Glomerular visceral epithelial cell (primary cell): Measurements from ENCODE around the gene LRRC46.
A peak's percentile ranks its signal among the peaks of the same experiment; 100 is the strongest.

Experiments used
- DNase-seq: peaks from one replicate; pipeline ENCODE4 v3.0.0-alpha.2; 2016; ENCODE audit errors: extremely low spot score

The LRRC46 gene, protein sequence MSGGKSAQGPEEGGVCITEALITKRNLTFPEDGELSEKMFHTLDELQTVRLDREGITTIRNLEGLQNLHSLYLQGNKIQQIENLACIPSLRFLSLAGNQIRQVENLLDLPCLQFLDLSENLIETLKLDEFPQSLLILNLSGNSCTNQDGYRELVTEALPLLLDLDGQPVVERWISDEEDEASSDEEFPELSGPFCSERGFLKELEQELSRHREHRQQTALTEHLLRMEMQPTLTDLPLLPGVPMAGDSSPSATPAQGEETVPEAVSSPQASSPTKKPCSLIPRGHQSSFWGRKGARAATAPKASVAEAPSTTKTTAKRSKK

DNA sequence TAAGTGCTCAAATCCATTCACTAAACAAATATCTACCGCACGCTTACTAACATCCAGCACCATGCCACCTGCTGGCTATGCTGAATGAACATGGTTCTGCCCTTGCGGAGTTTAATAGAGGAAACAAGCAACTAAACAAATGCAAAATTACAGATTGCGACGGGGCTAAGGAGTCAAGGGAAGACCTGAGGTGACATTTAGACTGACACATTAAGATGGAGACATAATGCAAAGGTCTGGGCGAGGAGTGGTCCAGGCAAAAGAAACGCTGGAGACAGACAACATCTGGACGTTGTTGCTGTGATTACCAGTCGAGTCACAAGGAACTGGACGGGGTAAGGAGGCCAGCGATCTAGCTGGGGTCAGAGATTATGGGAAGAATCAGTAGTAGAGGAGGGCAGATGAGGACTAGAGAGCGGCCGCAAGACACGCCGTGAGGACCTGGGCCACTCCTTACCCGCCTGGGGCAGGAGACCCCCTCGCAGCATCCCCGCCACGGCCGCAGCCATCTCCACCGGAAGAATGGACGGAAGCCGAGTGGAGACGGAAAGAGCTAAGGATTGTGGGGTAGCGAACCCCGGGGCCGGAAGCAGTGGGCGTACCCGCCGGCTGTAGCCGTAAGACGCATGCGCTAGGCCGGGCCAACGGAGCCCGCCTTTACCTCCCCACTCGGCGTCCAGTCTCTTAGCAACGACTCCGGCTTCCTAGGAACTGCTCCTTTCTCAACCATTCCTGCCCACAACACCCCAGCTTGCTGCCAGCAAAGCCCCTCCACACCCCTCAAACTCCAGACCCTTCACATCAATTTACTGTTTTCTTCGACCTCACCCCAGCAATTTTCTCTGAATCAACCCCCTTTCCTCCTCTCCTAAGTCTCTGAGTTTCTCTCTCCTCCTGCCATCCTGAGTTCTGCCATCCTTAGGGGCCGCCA, at the start of gene LRRC46, which contains the start of gene MRPL10:
Gene LRRC46, plus strand, starts transcription at position 668 of the 931 bp plus-strand sequence. CDS start 320 bp downstream, outside the sequence.
Gene MRPL10, minus strand, starts transcription at position 539 of the 931 bp plus-strand sequence. Its CDS starts 30 bp downstream, at position 509.
- peak; percentile 95 for DNase-seq

DNA sequence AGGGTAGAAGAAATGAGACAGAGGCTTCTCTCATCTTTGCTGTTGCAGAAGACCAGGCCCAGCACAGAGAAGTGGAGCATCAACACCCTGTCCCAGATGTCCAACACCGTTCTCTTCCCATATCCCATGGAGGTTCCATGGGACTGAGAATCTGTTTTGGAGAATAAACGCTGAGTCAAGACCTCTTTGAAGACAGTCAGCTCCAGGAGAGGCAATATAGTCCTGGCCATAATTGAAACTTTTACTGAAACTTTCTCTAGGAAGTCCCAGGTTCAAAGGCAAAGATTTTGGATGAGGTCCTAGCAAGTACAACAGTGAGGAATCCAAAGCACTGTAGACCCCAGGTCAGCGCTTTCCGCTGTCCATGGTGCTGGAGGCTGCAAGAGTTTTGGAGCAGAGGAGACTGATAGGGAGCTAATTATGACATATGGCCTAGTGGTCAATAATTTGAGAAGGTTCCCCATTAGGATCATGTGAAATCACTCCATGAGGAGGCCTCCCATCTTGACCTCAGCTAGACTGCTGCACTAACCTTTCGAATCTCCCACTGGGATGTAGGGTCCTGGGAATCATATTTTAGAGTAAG, 45.8 kb upstream of the LRRC46 start:
- peak; percentile 28 for DNase-seq

DNA sequence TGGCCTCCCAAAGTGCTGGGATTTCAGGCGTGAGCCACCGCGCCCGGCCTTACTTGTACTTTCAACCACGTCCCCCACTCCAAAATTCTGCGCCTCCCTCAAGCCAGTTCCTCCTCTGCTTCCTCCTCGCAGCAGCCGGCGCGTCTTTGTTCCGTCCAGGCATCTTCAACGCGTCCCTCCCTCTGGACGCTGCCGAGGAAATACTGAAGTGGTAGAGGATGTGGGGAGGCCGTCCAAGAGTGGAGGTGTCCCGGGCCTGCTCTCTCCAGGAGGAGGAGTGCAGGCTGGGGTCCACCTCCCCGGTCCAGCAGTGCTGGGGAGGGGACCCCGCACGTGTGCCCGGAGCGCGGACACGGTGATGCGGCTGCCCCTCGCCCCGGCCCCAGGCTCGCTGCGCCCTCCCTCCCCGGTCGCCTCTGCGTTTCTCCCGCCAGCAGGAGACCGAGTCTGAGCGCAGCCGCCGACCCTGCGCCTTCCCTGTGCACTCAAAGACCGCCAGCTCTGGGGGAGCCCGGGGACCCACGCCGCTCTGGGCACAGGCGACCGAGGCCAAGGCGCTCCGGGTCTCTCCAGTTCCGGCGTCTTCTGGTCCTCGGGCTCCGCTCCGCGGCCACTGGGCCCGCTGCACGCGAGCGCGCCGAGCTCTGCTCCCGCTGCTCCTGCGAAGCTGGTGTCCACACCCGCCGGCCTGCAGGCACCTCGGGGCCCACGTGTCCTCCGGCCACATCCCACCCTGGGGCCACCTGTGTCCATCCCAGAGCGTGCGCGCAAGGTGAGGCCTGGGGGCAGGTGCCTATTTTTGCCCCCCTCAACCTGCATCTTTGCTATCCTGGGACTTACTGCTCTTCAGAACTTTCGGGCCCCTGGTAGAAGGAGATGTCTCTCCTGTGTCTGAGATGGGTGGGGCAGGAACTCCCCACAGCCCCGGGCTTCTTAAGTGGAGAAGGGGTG, 41.6 kb upstream of the LRRC46 start:
- DNase-seq: peak; percentile 48

DNA sequence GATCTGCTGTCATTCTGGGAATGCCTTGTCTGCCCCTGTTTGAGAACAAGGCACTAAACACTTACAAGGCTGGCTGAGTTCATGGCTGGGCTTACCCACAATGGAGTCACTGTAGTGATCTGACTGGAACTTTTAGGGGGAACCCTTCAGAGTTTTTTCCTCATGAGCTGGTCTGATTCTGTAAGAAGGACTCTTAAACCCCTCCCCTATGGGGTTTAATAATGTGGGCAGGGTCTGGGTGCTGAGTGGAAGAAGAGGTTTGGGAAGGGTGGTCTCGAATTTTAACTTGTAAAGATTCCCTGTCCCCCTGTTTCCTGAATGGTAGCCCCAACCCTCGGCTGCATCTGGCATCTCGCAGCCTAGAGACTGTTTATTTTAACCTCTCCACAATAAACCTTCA, 40.4 kb upstream of the LRRC46 start:
- DNase-seq: no peak

DNA sequence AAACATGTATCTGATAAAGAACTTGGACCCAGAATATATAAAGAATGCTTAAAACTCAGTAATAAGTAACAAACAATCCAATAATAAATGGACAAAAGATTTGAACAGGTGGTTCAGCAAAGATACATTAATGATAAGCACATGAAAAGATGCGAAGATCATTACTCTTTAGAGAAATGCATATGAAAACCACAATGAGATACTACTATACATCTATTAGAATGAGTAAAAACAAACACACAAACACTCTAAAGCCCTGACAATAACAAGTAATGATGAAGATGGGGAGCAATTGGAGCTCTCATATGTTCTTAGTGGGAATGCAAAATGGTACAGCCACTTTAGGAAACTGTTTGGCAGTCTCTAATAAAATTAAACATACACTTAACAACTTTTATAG, 39.0 kb upstream of the LRRC46 start:
- DNase-seq: no peak

DNA sequence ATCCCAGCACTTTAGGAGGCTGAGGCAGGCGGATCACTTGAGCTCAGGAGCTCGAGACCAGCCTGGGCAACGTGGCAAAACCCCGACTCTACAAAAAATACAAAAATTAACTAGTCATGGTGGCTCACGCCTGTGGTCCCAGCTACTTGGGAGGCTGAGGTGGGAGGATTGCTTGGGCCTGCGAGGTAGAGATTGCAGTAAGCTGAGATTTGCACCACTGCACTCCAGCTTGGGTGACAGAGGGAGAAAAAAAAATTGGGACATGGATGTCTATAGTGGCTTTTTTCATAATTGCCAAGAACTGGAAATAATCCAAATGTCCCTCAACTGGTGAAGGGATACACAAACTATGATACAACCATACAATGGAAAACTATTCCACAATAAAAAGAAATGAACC, 38.5 kb upstream of the LRRC46 start:
- no peak for DNase-seq

DNA sequence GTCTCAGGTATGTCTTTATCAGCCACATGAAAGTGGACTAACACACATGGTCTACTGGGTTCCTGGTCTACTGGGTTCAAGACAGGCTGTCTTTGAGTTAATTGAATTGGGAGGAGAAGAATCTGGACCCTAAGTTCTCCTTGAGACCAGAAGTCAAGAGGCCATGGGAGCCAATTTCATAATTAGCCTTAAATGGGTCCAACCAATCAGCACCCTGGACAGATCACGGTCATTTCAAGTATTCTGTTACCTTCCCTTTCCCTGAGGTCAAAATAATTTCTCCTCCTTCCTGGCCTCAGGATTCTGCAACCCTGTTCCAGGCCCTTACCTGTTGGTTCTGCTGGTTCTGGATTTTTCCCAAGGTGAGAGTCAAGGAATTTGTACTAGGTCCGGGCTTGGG, 33.7 kb upstream of the LRRC46 start:
- DNase-seq: no peak

DNA sequence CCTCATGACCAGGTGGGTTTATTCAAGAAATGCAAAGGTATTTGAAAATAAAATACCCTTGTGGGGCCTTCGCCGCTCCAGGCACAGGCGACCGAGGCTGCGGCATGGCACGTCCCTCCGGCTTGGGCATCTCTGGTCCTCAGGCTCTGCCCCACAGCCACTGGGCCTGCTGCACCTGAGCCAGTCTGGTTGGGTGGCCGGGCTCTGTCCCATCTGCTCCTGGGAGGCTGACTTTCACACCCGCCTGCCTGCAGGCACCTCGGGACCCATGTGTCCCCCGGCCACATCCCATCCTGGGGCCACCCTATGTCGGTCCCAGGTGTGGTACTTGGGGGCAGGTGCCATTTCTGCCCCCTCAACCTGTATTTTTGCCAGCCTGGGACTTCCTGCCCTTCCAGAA, 30.8 kb upstream of the LRRC46 start:
- no peak for DNase-seq

DNA sequence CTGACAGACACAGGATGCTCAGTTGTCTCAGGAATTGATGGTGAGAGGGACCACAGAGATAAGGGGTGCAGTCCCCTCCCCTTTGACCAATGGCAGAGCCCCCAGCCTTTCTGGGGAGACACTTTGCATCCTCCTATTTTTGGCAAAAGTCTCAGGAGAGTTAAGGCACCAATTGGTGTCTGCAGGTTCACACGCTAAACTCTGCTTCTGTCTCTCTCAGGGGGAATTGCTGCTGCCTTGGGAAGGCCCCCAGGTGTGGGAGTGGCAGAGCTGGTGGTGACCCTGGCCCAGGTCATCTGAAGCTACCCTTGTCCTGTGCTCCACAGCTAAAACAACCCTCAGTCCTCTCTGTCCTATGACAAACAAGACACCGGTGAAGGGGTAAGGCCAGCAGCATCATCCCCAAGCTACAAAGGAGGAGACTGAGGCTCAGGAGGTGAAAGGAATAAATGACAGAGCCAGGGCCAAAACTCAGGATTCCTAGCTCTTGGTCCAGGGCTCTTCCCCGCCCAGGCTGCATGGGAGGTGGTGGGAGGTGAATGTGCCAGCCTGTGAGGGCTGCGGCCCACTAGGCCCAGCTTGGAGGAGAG, 30.2 kb upstream of the LRRC46 start:
- no peak for DNase-seq

DNA sequence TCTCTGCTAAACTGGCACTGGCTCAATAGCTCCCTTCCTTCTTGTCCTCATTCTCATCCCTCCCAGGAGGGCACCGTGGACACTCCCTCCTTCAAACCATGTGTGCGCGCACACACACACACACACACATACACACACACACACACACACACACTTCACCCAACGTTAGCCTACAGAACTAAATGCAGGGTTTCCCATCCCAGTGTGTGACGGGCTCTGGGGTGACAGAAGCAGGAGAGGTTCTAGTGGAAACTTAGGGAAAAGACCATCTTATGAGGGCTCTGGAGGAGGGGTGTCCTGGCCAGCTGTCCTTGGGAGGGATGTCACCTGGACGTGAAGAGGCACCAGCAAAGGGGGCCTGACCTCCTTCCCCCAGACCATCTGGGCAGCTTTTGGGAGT, 29.6 kb upstream of the LRRC46 start:
- no peak for DNase-seq

DNA sequence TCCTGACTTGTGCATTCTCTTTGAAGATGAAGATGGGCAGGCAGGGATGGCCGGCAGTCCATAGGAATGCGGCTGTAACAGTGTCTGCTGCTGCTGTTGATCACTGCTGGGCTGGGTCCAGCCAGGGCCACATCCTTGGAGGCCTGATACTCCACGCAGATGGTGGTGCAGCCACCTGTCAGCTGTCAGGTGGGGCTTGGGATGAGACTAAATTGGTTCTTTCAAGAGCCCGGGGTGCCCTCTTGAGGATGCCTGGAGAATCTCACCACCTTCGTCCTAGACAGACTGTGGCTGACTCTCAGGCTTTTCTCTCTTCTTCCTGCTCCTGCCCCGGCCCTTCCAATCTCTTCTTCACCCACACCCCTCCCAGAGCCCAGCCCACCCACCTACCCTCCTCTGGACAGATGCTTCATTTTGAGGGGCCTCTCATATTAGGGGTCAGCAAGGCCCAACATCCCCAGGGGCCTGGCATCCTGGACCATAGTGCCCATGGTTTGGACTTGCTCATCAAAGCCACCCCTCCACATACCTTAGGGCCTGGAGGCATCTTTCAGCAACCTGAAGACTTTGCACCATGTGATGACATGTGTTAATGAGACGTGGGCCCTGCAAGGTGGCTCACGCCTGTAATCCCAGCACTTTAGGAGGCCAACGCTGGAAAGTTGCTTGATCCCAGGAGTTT, 29.0 kb upstream of the LRRC46 start:
- peak; percentile 55 for DNase-seq

DNA sequence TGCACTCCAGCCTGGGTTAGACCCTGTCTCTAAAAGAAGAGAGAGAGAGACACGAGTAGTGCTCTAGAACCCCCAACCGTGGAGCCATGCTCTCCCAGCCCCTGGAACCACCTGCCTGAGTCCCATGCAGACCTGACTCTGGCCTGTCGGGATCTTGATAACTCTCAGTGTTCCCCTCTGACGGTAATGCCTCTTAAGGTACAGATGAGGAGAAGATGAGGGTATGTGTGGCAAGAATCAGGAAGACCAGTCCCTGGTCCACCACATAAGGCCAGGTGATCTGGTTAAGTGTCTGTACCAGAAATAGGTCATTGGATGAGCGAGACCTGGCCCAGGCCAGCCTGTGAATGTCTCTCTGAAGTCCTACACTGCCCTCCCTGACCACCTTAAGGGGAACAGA, 28.3 kb upstream of the LRRC46 start:
- no peak for DNase-seq

DNA sequence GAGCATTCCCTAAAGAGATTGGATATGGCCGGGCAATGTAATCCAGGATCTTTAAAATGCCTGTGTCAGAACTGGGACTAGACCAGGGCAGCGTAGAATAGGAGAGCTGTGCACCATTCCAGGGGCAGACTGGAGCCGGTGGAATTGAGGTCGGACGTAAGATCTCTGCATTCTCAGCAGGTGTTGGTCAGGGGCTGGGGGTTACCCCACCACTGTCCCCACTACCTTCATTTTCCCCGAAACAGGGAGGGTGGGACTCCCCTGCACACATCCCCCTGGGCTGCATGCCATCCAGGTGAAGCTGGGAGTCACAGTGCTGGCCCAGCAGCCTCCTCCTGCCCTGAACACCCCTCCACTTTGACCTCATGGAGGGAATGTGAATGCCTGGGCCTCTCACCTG, 27.7 kb upstream of the LRRC46 start:
- no peak for DNase-seq

DNA sequence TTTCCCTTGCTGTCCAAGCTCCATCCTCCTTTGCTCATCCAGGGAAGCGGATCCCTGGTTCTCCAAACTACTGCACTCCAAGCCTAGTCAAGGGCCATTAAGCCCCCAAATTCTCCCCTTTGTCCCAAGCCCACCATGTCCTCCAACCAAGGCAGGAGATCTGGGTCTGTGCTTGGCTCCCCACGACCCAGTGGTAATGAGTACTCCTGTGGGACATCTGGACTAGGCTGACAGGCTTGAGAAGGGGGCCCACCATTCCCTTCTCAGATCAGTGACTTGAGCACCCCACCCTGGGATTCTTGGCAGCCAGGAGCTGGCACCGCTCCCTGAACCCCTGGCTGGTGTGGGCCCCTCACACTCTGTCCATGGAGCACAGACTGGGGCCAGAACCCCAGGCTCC, 27.0 kb upstream of the LRRC46 start:
- DNase-seq: no peak

DNA sequence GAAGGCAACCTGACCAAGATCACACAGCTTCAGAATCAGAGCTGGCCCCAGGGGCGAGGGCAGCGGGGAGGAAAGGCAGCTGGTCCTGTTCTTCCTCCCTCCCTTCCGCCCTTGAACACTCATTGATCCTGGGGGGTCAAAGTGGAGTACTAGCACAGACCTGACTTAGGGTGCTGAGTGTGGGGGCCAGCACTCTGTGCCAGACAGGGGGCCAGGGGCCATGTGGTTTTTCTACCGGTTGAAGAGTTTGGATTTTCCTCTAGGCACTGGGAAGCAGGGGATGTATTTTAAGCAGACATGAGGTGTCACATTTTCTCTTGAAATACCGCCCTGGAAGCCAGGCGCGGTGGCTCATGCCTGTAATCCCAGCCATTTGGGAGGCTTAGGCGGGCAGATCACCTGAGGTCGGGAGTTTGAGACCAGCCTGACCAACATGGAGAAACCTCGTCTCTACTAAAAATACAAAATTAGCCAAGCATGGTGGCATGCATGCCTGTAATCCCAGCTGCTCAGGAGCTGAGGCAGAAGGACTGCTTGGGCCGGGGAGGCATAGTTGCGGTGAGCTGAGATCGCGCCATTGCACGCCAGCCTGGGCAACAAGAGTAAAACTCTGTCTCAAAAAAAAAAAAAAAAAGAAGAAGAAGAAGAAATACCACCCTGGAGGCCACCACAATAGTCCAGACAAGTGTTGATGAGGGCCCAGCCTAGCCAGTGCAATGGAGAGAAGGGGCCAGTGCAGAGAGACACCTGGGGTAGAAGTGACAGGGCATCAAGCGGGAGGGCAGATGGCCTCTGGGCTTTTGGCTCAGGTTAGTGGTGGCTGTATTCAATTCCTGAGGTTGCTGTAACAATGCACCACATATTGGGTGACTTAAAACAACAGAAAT, 25.2 kb upstream of the LRRC46 start:
- no peak for DNase-seq

DNA sequence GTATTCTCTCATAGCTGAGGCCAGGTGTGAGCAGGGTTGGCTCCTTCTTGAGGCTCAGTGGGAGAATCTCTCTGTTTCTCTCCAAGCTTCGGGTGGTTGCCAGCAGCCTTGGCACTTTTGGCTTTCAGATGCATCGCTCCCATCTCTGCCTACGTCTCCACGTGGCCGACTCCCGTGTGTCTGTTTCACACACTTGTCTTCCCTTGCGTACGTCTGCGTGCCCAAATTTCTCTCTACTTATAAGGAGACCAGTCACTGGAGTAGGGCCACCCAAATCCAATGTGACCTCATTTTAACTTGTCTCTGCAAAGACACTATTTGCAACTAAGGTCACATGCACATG, 24.6 kb upstream of the LRRC46 start:
- no peak for DNase-seq

DNA sequence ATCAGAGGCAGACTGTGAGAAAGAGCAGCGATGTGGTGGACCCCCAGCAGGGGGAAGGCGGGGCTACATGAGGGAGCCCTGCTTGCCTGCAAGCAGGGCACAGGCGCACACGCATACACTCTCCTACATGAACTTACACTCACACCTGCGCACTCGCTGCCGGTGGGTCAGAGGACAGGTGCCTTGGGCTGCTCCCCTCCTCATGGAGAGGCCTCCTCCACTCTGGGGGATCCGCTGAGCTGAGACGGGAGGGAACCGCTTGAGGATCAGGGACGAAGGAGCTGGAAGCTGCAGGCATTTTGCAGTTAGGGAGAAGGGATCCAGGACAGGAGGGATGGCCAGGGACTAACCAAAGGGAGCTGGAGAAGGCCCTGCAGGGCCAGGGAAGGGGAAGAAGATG, 24.0 kb upstream of the LRRC46 start:
- DNase-seq: no peak

DNA sequence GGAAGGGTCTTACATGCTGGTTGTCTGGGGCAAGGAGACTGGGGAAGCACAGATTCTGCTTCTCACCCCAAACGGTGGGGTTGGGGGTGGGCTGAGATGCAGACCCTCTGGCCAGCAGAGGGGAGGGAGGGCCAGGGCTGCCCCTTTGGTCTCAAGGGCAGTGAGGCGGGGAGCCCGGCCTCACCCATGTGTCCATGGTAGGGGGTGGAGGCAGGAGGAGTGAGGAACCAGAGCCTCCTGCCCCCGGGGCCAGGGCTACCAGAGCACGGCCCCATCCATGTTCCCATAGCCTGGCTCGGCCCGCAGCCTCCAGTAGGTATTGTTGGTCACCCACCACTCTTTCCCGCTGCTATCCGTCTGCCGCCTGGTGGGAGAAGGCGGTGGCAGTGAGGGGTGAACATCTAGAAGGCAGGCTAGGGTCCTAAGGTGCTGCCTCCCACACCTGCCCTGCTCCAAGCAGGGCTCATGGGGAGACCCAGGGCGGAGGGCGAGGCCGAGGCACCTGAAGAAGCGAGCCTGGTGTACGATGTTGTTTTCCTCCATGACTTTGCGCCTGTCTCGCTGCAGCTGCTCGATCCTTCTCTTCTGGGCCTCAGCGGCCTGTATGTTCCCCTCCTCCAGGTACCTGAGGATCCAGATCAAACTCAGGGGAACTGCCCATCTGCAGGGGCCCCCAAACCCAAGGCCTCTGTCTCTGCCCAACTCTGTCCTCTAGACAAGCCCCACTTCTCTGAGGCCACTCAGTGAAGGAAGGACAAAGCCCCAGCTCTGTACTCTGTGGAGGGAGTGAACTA, 23.2 kb upstream of the LRRC46 start:
- DNase-seq: no peak
